ENCODE measurements around the gene TAS2R5.
"Not testable (repeated sequence)": the region's sequence is repeated elsewhere in the genome, so short reads cannot be mapped to it uniquely, and the experiment has no call there.

The TAS2R5 gene

GRCh38 chr7:141789917-141790316 lies at the start of gene TAS2R5:
Gene TAS2R5, plus strand, starts transcription at chr7:141790217. Its CDS starts 145 bp downstream, at chr7:141790362.
- H3K4me1 ChIP-seq (ENCODE audit: control insufficient read depth, insufficient read depth, low read length) = no peaks in the 10 kb centered on the region
- no peak for DNase-seq (ENCODE audit: low read depth)
- no peak within 1 kb of the TSS for H3K4me3 ChIP-seq (ENCODE audit: low read length)
- H3K9ac ChIP-seq (ENCODE audit: low read length) = no peak within 1 kb of the TSS
- peaks cover 4% of the 10 kb centered on the region for H3K36me3 ChIP-seq (ENCODE audit: control insufficient read depth, insufficient read depth, low read length, severe bottlenecking)
- no peaks in the 10 kb centered on the region for H3K9me3 ChIP-seq (ENCODE audit: control insufficient read depth, low read length)
- no peaks in the 10 kb centered on the region for H3K27me3 ChIP-seq (replicated peaks; ENCODE audit: control insufficient read depth, insufficient read depth, low read length)

GRCh38 chr7:141742229-141742628 lies 47.8 kb upstream of the TAS2R5 start:
- no peak overlapping the region for H3K9ac ChIP-seq (ENCODE audit: low read length)
- peaks cover 13% of the 10 kb centered on the region for H3K4me1 ChIP-seq (ENCODE audit: control insufficient read depth, insufficient read depth, low read length)
- DNase-seq (ENCODE audit: low read depth) = no peak
- H3K36me3 ChIP-seq (ENCODE audit: control insufficient read depth, insufficient read depth, low read length, severe bottlenecking) = peaks cover 72% of the 10 kb centered on the region
- H3K9me3 ChIP-seq (ENCODE audit: control insufficient read depth, low read length) = no peaks in the 10 kb centered on the region
- H3K27me3 ChIP-seq (replicated peaks; ENCODE audit: control insufficient read depth, insufficient read depth, low read length) = no peaks in the 10 kb centered on the region
- H3K4me3 ChIP-seq (ENCODE audit: low read length) = no peak overlapping the region

- DNase-seq (ENCODE audit: low read depth) = no peak
- H3K4me3 ChIP-seq (ENCODE audit: low read length) = no peak overlapping the region
- no peak overlapping the region for H3K9ac ChIP-seq (ENCODE audit: low read length)
- no peaks in the 10 kb centered on the region for H3K27me3 ChIP-seq (replicated peaks; ENCODE audit: control insufficient read depth, insufficient read depth, low read length)
- no peaks in the 10 kb centered on the region for H3K9me3 ChIP-seq (ENCODE audit: control insufficient read depth, low read length)
- H3K36me3 ChIP-seq (ENCODE audit: control insufficient read depth, insufficient read depth, low read length, severe bottlenecking) = peaks cover 89% of the 10 kb centered on the region
- H3K4me1 ChIP-seq (ENCODE audit: control insufficient read depth, insufficient read depth, low read length) = peaks cover 6% of the 10 kb centered on the region
Observed at GRCh38 chr7:141744131-141744530, 45.9 kb upstream of the TAS2R5 start.

- Histone ChIP-seq H3K4me3 (ENCODE audit: low read length) (no peak overlapping the region), H3K36me3 (ENCODE audit: control insufficient read depth, insufficient read depth, low read length, severe bottlenecking) (peaks cover 96% of the 10 kb centered on the region), H3K9me3 (ENCODE audit: control insufficient read depth, low read length) (peaks cover 18% of the 10 kb centered on the region), H3K4me1 (ENCODE audit: control insufficient read depth, insufficient read depth, low read length) (no peaks in the 10 kb centered on the region), H3K9ac (ENCODE audit: low read length) (no peak overlapping the region), H3K27me3 (replicated peaks; ENCODE audit: control insufficient read depth, insufficient read depth, low read length) (no peaks in the 10 kb centered on the region)
- no peak for DNase-seq (ENCODE audit: low read depth)
Observed at GRCh38 chr7:141748396-141748795, 41.6 kb upstream of the TAS2R5 start.

- peaks cover 82% of the 10 kb centered on the region for H3K36me3 ChIP-seq (ENCODE audit: control insufficient read depth, insufficient read depth, low read length, severe bottlenecking)
- H3K4me1 ChIP-seq (ENCODE audit: control insufficient read depth, insufficient read depth, low read length); H3K27me3 ChIP-seq (replicated peaks; ENCODE audit: control insufficient read depth, insufficient read depth, low read length); H3K4me3 ChIP-seq (ENCODE audit: low read length); DNase-seq (ENCODE audit: low read depth); H3K9ac ChIP-seq (ENCODE audit: low read length): not testable (repeated sequence)
- peaks cover 18% of the 10 kb centered on the region for H3K9me3 ChIP-seq (ENCODE audit: control insufficient read depth, low read length)
Observed at GRCh38 chr7:141751904-141752303, 38.1 kb upstream of the TAS2R5 start.

- H3K27me3 ChIP-seq (replicated peaks; ENCODE audit: control insufficient read depth, insufficient read depth, low read length) = no peaks in the 10 kb centered on the region
- H3K9me3 ChIP-seq (ENCODE audit: control insufficient read depth, low read length) = peaks cover 18% of the 10 kb centered on the region
- H3K4me1 ChIP-seq (ENCODE audit: control insufficient read depth, insufficient read depth, low read length) = no peaks in the 10 kb centered on the region
- DNase-seq (ENCODE audit: low read depth) = peak; percentile 5
- H3K9ac ChIP-seq (ENCODE audit: low read length) = no peak overlapping the region
- no peak overlapping the region for H3K4me3 ChIP-seq (ENCODE audit: low read length)
- H3K36me3 ChIP-seq (ENCODE audit: control insufficient read depth, insufficient read depth, low read length, severe bottlenecking) = peaks cover 85% of the 10 kb centered on the region
Observed at GRCh38 chr7:141752634-141753033, 37.4 kb upstream of the TAS2R5 start.

GRCh38 chr7:141754939-141755338 lies 35.1 kb upstream of the TAS2R5 start:
- no peak overlapping the region for H3K4me3 ChIP-seq (ENCODE audit: low read length)
- H3K36me3 ChIP-seq (ENCODE audit: control insufficient read depth, insufficient read depth, low read length, severe bottlenecking) = peaks cover 73% of the 10 kb centered on the region
- no peaks in the 10 kb centered on the region for H3K4me1 ChIP-seq (ENCODE audit: control insufficient read depth, insufficient read depth, low read length)
- H3K9ac ChIP-seq (ENCODE audit: low read length) = no peak overlapping the region
- peaks cover 18% of the 10 kb centered on the region for H3K9me3 ChIP-seq (ENCODE audit: control insufficient read depth, low read length)
- no peaks in the 10 kb centered on the region for H3K27me3 ChIP-seq (replicated peaks; ENCODE audit: control insufficient read depth, insufficient read depth, low read length)
- DNase-seq (ENCODE audit: low read depth) = peak; percentile 20

GRCh38 chr7:141763797-141764196 lies 26.2 kb upstream of the TAS2R5 start, which contains the start of gene TAS2R3:
Gene TAS2R3, plus strand, starts transcription at chr7:141764097. Its CDS starts 62 bp downstream, at chr7:141764159.
- Histone ChIP-seq H3K36me3 (ENCODE audit: control insufficient read depth, insufficient read depth, low read length, severe bottlenecking) (peaks cover 30% of the 10 kb centered on the region), H3K9ac (ENCODE audit: low read length) (no peak within 1 kb of the TSS), H3K4me1 (ENCODE audit: control insufficient read depth, insufficient read depth, low read length) (no peaks in the 10 kb centered on the region)

GRCh38 chr7:141770083-141770583 lies 19.9 kb upstream of the TAS2R5 start:
- H3K36me3 ChIP-seq (ENCODE audit: control insufficient read depth, insufficient read depth, low read length, severe bottlenecking); H3K27me3 ChIP-seq (replicated peaks; ENCODE audit: control insufficient read depth, insufficient read depth, low read length); H3K9me3 ChIP-seq (ENCODE audit: control insufficient read depth, low read length); H3K4me3 ChIP-seq (ENCODE audit: low read length); H3K9ac ChIP-seq (ENCODE audit: low read length); H3K4me1 ChIP-seq (ENCODE audit: control insufficient read depth, insufficient read depth, low read length); DNase-seq (ENCODE audit: low read depth): not testable (repeated sequence)

More at GRCh38 chr7:141763797-141764196, 26.2 kb upstream of the TAS2R5 start, which contains the start of gene TAS2R3:
- Histone ChIP-seq H3K9me3 (ENCODE audit: control insufficient read depth, low read length) (no peaks in the 10 kb centered on the region), H3K4me3 (ENCODE audit: low read length) (no peak within 1 kb of the TSS), H3K27me3 (replicated peaks; ENCODE audit: control insufficient read depth, insufficient read depth, low read length) (no peaks in the 10 kb centered on the region)
- DNase-seq (ENCODE audit: low read depth) = no peak

- H3K36me3 ChIP-seq (ENCODE audit: control insufficient read depth, insufficient read depth, low read length, severe bottlenecking) = peaks cover 4% of the 10 kb centered on the region
- no peak within 1 kb of the TSS for H3K4me3 ChIP-seq (ENCODE audit: low read length)
- no peaks in the 10 kb centered on the region for H3K9me3 ChIP-seq (ENCODE audit: control insufficient read depth, low read length)
- no peak for DNase-seq (ENCODE audit: low read depth)
- H3K4me1 ChIP-seq (ENCODE audit: control insufficient read depth, insufficient read depth, low read length) = no peaks in the 10 kb centered on the region
- H3K9ac ChIP-seq (ENCODE audit: low read length) = no peak within 1 kb of the TSS
- no peaks in the 10 kb centered on the region for H3K27me3 ChIP-seq (replicated peaks; ENCODE audit: control insufficient read depth, insufficient read depth, low read length)
Observed at GRCh38 chr7:141776374-141776773, 13.6 kb upstream of the TAS2R5 start, which contains the start of gene TAS2R4. Gene TAS2R4, plus strand, starts transcription at chr7:141776674. Its CDS starts 1,815 bp downstream, at chr7:141778489.

- DNase-seq (ENCODE audit: low read depth) = peak; percentile 68
- Histone ChIP-seq H3K36me3 (ENCODE audit: control insufficient read depth, insufficient read depth, low read length, severe bottlenecking) (peaks cover under 1% of the 10 kb centered on the region), H3K4me3 (ENCODE audit: low read length) (no peak overlapping the region), H3K9me3 (ENCODE audit: control insufficient read depth, low read length) (no peaks in the 10 kb centered on the region), H3K9ac (ENCODE audit: low read length) (no peak overlapping the region), H3K27me3 (replicated peaks; ENCODE audit: control insufficient read depth, insufficient read depth, low read length) (no peaks in the 10 kb centered on the region), H3K4me1 (ENCODE audit: control insufficient read depth, insufficient read depth, low read length) (no peaks in the 10 kb centered on the region)
Observed at GRCh38 chr7:141785706-141786552, 4.1 kb upstream of the TAS2R5 start.

Data from adipocyte (in vitro differentiated cells).